BE2C (cell line): Measurements from ENCODE around the gene TRDN.

Source experiments
- DNase-seq: peaks from one replicate; pipeline ENCODE4 v3.0.0-alpha.2; 2020
- H3K27me3 ChIP-seq: fragments of 250-450 bp; sonication (Bioruptor Pico); 2 replicates; pipeline ENCODE4 v1.5.1; 2020; ENCODE audit warnings: mild to moderate bottlenecking
- H3K36me3 ChIP-seq: fragments of 250-450 bp; sonication (Bioruptor Pico); 2 replicates; pipeline ENCODE4 v1.5.1; 2020; ENCODE audit warnings: mild to moderate bottlenecking
- H3K4me1 ChIP-seq: fragments of 250-450 bp; sonication (Bioruptor Pico); 2 replicates; pipeline ENCODE4 v1.5.1; 2020
- H3K4me3 ChIP-seq: 2 replicates; pipeline ENCODE4 v1.5.1; 2011; ENCODE audit warnings: low read depth, low read length
- H3K9me3 ChIP-seq: fragments of 250-450 bp; sonication (Bioruptor Pico); 2 replicates; pipeline ENCODE4 v1.5.1; 2020
- TF ChIP-seq, protein P1 (sequence below): IDR thresholded peaks from 2 replicates; pipeline ENCODE4 v1.5.1; 2012; ENCODE audit warnings: mild to moderate bottlenecking, low read depth, low read length

TRDN gene

DNA sequence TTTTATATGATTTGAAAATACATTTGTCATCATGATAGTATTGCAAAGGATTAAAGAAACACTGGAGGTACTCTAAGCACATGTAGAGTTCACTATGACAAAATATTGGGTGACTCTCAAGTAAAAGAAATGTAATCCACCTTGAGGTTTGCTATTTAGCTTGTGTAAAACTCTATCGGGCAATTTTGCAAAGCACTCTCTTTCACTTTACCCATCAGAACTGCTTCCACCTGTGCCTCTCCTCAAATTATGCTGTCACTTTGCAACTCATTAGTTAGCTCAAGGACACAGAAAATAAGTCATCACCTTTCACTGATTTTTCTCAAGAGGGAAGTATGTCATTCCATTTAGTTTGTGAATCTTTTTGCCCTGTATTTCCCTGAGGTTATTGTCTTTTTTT lies 14.0 kb downstream of the TRDN start:
- no peaks in the 10 kb centered on the region for H3K27me3 ChIP-seq
- no peaks in the 10 kb centered on the region for H3K36me3 ChIP-seq
- no peaks in the 10 kb centered on the region for H3K4me1 ChIP-seq
- H3K9me3 ChIP-seq: no peaks in the 10 kb centered on the region
- DNase-seq: no peak
- TF ChIP-seq, protein P1, sequence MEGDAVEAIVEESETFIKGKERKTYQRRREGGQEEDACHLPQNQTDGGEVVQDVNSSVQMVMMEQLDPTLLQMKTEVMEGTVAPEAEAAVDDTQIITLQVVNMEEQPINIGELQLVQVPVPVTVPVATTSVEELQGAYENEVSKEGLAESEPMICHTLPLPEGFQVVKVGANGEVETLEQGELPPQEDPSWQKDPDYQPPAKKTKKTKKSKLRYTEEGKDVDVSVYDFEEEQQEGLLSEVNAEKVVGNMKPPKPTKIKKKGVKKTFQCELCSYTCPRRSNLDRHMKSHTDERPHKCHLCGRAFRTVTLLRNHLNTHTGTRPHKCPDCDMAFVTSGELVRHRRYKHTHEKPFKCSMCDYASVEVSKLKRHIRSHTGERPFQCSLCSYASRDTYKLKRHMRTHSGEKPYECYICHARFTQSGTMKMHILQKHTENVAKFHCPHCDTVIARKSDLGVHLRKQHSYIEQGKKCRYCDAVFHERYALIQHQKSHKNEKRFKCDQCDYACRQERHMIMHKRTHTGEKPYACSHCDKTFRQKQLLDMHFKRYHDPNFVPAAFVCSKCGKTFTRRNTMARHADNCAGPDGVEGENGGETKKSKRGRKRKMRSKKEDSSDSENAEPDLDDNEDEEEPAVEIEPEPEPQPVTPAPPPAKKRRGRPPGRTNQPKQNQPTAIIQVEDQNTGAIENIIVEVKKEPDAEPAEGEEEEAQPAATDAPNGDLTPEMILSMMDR: no peak
- H3K4me3 ChIP-seq: no peak overlapping the region

DNA sequence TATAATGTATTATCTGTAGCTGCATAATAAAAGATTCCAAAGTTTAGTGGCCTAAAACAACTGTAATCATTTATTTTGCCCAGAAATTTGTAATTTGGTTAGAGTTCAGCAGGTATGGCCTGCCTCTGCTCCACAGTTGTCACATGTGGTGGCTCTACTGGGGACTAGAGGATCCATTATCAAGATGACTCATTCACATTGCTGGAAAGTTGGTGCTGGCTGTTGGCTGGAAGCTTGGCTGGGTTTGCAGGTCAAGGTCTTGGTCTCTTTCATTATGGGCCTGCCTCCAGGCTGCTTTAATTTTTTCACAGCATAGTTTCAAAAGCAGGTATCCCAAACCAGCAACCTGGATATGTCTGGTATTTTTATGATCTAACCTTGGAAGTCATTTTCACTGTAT lies 17.6 kb downstream of the TRDN start:
- Histone ChIP-seq H3K9me3 (no peaks in the 10 kb centered on the region), H3K4me3 (no peak overlapping the region), H3K4me1 (no peaks in the 10 kb centered on the region), H3K27me3 (no peaks in the 10 kb centered on the region), H3K36me3 (no peaks in the 10 kb centered on the region)
- DNase-seq: no peak
- TF ChIP-seq, protein P1: no peak

DNA sequence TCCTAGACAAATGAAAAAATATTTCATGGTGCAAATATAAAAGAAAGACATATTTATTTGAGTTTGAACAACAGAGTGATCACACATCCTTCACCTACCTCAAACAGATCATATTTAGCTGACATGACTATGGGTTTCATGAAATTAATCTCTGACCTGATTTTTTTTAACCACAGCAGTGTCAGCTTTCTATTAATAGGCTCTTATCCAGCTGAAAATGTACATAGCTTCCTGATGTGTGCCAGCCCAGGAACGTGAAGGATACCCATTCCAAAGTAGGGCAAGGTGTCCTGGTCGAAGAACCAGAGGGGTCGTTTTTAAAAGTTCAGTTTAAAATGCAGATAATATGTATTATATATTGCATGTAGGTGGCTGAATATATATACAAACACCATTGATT lies 19.8 kb downstream of the TRDN start:
- no peaks in the 10 kb centered on the region for H3K9me3 ChIP-seq
- H3K4me3 ChIP-seq: no peak overlapping the region
- no peaks in the 10 kb centered on the region for H3K36me3 ChIP-seq
- H3K4me1 ChIP-seq: no peaks in the 10 kb centered on the region
- no peak for DNase-seq
- TF ChIP-seq, protein P1: no peak
- H3K27me3 ChIP-seq: no peaks in the 10 kb centered on the region

DNA sequence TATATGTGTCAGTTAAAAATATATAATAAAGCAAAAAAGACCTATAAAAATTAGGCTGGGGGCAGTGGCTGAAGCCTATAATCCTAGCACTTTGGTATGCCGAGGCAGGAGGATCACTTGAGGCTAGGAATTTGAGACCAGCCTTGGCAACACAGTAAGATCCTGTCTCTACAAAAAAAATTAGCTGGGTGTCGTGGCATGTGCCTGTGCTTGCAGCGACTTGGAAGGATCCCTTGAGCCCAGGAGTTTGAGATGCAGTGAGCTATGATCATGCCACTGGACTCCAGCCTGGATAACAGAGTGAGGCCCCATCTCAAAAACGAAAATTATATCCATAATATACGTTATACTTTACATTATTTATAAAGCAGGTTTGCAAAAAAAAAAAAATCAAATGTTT lies 20.7 kb downstream of the TRDN start:
- Histone ChIP-seq H3K4me3 (no peak overlapping the region), H3K36me3 (no peaks in the 10 kb centered on the region), H3K27me3 (no peaks in the 10 kb centered on the region), H3K4me1 (no peaks in the 10 kb centered on the region), H3K9me3 (no peaks in the 10 kb centered on the region)
- no peak for DNase-seq
- TF ChIP-seq, protein P1: no peak

DNA sequence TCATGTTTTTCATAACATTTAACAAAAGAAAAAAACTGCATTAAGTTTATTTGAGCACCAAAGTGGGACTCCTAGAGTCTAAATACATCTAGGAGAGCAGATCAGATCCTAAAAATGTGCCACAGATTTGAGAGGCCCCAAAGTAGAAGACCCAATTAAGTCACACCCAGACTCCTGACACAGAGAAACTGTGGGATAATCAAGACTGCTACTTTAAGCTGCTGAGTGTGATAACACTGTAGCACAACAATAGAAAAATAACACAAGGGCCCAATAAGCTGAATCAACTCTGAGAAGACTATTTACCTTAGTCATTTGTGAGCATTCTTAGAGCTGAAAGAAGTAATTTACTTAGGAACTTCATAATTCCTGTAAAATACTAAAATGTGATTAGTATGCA lies 26.0 kb downstream of the TRDN start:
- TF ChIP-seq, protein P1: no peak
- H3K4me3 ChIP-seq: no peak overlapping the region
- DNase-seq: no peak
- no peaks in the 10 kb centered on the region for H3K4me1 ChIP-seq
- no peaks in the 10 kb centered on the region for H3K9me3 ChIP-seq
- H3K27me3 ChIP-seq: no peaks in the 10 kb centered on the region
- no peaks in the 10 kb centered on the region for H3K36me3 ChIP-seq

DNA sequence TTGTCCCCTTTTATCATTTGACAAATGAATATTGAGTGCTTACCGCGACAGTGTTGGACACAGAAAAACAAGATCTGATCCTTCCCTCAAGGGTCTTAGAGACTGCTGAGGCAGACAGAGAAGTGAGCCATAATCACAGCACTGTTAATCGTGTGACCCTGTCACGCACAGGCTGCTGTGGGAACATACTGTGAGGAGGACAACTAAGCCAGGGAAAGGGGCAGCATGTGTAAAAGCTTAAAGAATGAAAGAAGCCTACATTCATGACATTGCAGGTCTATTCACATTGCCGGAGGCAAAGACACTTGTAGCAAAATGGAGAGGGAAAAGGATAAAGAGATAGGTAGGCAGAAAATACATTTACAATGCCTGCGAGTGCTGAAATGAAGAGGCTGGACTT lies 32.7 kb downstream of the TRDN start:
- no peaks in the 10 kb centered on the region for H3K4me1 ChIP-seq
- no peak overlapping the region for H3K4me3 ChIP-seq
- TF ChIP-seq, protein P1: no peak
- DNase-seq: no peak
- no peaks in the 10 kb centered on the region for H3K36me3 ChIP-seq
- no peaks in the 10 kb centered on the region for H3K9me3 ChIP-seq
- H3K27me3 ChIP-seq: no peaks in the 10 kb centered on the region
